GM10248 (cell line): ENCODE measurements around the gene VPS8.

Experiments
- CTCF ChIA-PET: fragments of 300-600 bp; sonication (Branson Sonifier 250); formaldehyde crosslinking; extraction: SDS; loops from one replicate; lab custom pipeline; 2021; ENCODE audit warnings: antibody characterized with exemption; lab: Yijun Ruan, JAX
- POLR2A ChIA-PET: fragments of 350-650 bp; sonication (Branson Sonifier 250); formaldehyde crosslinking; extraction: SDS; loops from one replicate; lab custom pipeline; 2020; ENCODE audit warnings: antibody characterized with exemption; lab: Yijun Ruan, JAX
- DNase-seq: peaks from one replicate; pipeline ENCODE4 v3.0.0; 2012; ENCODE audit errors: extremely low spot score
- CTCF ChIP-seq: IDR thresholded peaks from 2 replicates; pipeline ENCODE4 v1.5.1; 2012; ENCODE audit warnings: mild to moderate bottlenecking, low read depth; ENCODE audit errors: extremely low read depth, missing control alignments, control extremely low read depth

The VPS8 gene

GRCh38 chr3:184808021-184808420 lies 3.9 kb upstream of the VPS8 start:
- CTCF ChIA-PET, result interaction anchor here (1.1 to 2.0 kb wide), 7 partner anchors 8 to 368 kb away, joined by 3 to 10 read pairs (median 3); no protein-coding TSS in a partner anchor
- TF ChIP-seq CTCF, result no peak
- POLR2A ChIA-PET, result no interaction called here
- DNase-seq, result no peak

- ChIA-PET CTCF (interaction anchor here (0.9 to 1.7 kb wide), 2 partner anchors 32 to 366 kb away, joined by 3 read pairs; no protein-coding TSS in a partner anchor), POLR2A (no interaction called here)
- no peak for TF ChIP-seq CTCF
- no peak for DNase-seq
Measured at GRCh38 chr3:184810146-184810545, 1.8 kb upstream of the VPS8 start.

DNA sequence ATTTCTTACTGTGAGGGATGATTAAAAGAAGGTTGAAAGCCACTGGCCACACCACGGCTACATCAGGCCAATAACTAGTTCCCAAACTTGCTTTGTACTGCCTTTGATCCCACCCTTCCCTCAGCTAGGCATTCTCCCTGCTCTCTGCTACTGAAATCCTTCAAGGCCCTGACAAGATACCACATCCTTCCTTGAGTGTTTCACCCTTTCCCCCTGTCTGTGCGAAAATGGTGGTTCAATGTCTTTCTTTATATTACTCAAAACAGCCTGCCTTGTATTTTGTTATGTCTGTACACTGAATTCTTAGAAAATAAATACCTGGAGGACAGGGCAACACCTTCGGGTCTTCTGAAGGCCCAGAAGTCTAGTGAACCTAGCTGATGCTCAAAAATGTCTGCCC lies 932 bp upstream of the VPS8 start:
- TF ChIP-seq CTCF, result no peak
- ChIA-PET CTCF (interaction anchor here (0.9 to 1.7 kb wide), 7 partner anchors 8 to 365 kb away, joined by 3 to 6 read pairs (median 3); partner anchors contain the start of gene EPHB3), POLR2A (no interaction called here)
- DNase-seq, result no peak

DNA sequence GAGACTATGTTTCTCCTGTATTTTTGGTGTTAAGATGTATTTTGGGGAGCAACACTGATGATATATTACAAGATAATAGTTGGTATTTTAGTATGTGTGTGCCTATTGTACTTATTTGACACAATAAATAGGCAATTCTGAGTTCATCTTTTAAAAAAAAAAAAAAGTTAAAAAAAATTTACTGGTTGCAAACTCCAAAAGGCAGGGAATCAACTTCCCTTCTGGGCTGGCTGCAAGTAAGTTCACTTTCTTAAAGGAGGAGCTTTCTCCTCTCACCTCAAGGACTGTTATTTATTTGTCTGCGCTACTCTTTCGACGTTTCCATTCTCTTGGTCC lies 335 bp upstream of the VPS8 start:
- no peak for TF ChIP-seq CTCF
- no peak for DNase-seq
- CTCF ChIA-PET, result interaction anchor here (0.9 to 1.3 kb wide), 7 partner anchors 8 to 250 kb away, joined by 3 to 6 read pairs (median 3); partner anchors contain the start of gene EPHB3
- POLR2A ChIA-PET, result no interaction called here

DNA sequence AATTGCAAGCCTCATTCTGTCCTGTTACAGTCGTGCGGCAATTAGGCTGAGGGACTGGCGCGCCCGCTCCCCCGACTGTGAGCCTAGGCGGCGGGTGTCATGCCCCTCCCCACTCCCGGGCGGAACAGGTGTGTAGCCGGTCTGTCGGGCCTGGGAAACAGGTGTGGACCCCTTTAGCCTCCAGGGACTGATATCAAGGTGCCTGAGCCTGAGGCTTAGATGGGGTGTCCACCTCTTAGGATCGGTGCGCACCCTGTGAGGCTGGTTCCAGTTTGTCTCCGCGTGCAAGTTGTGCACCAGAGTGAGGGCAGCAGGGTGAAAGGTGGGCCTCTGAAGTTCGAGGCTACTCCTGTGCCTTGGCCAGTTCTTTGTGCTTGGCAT lies 686 bp downstream of the VPS8 start:
- TF ChIP-seq CTCF, result no peak
- ChIA-PET CTCF (interaction anchor here (0.6 to 1.6 kb wide), 7 partner anchors 8 to 18 kb away, joined by 3 to 13 read pairs (median 4); no protein-coding TSS in a partner anchor), POLR2A (no interaction called here)
- no peak for DNase-seq

GRCh38 chr3:184813357-184813756 lies 1.4 kb downstream of the VPS8 start:
- no peak for TF ChIP-seq CTCF
- no peak for DNase-seq
- ChIA-PET POLR2A (no interaction called here), CTCF (interaction anchor here (1.3 to 1.6 kb wide), 2 partner anchors 9 to 10 kb away, joined by 7 to 13 read pairs; no protein-coding TSS in a partner anchor)
